PC-3 (cell line): ENCODE data around the gene CSTPP1. TPM values are rescaled to one million over a fixed set of nuclear protein-coding genes. Genes with fewer than 3 reads are reported as not detected.

Experiments
- ATAC-seq: fragments of 200-7000 bp; cut with Tn5 transposase; 2 replicates; pipeline ENCODE4 v1.9.1; 2020; ENCODE audit warnings: mild to moderate bottlenecking, moderate library complexity
- BruUV-seq: library from RNA; stranded (reverse); fragments of 400-500 nt; replicated peaks from 2 replicates; lab custom pipeline; 2021; lab: Mats Ljungman, UMichigan
- CTCF ChIA-PET: fragments of 300-600 bp; sonication (Branson Sonifier 250); formaldehyde crosslinking; loops from one replicate; lab custom pipeline; 2022; ENCODE audit warnings: antibody characterized with exemption; lab: Charles Lee
- POLR2A ChIA-PET: fragments of 300-600 bp; sonication (Branson Sonifier 250); formaldehyde crosslinking; loops from one replicate; lab custom pipeline; 2022; ENCODE audit warnings: antibody characterized with exemption; ENCODE audit not compliant: unreplicated experiment; lab: Charles Lee
- DNase-seq: peaks from one replicate; pipeline ENCODE4 v3.0.0-alpha.2; 2015
- H2AFZ ChIP-seq: fragments of 300-600 bp; sonication (generic); 2 replicates; pipeline ENCODE4 v1.6.0; 2016; ENCODE audit warnings: antibody characterized with exemption, low read length
- H3F3A ChIP-seq: fragments of 300-600 bp; sonication (generic); one replicate; pipeline ENCODE4 v1.6.0; 2017; ENCODE audit warnings: antibody characterized with exemption, low read length, control low read depth, mild to moderate bottlenecking; ENCODE audit not compliant: unreplicated experiment
- H3K27ac ChIP-seq: fragments of 300-600 bp; sonication (generic); 2 replicates; pipeline ENCODE4 v1.5.1; 2016; ENCODE audit warnings: mild to moderate bottlenecking, low read length
- H3K27me3 ChIP-seq: fragments of 300-600 bp; sonication (generic); 2 replicates; pipeline ENCODE4 v1.6.1; 2016; ENCODE audit warnings: low read length, mixed read lengths
- H3K36me3 ChIP-seq: fragments of 300-600 bp; sonication (generic); 2 replicates; pipeline ENCODE4 v1.6.1; 2016; ENCODE audit warnings: low read depth, mixed run types, low read length, mixed read lengths
- H3K4me1 ChIP-seq: fragments of 300-600 bp; sonication (generic); 2 replicates; pipeline ENCODE4 v1.5.1; 2016; ENCODE audit warnings: low read length; ENCODE audit not compliant: insufficient read depth
- H3K4me2 ChIP-seq: fragments of 300-600 bp; sonication (generic); 2 replicates; pipeline ENCODE4 v1.6.0; 2016; ENCODE audit warnings: low read length
- H3K4me3 ChIP-seq: fragments of 300-600 bp; sonication (generic); 2 replicates; pipeline ENCODE4 v1.5.1; 2016; ENCODE audit warnings: mild to moderate bottlenecking, low read length, mixed read lengths
- H3K79me2 ChIP-seq: fragments of 300-600 bp; sonication (generic); 2 replicates; pipeline ENCODE4 v1.6.1; 2017; ENCODE audit warnings: low read length, mixed read lengths
- H3K9ac ChIP-seq: fragments of 300-600 bp; sonication (generic); 2 replicates; pipeline ENCODE4 v1.6.0; 2016; ENCODE audit warnings: mild to moderate bottlenecking, low read length
- H3K9me2 ChIP-seq: fragments of 300-600 bp; sonication (generic); replicated peaks from 2 replicates; pipeline ENCODE4 v1.6.1; 2016; ENCODE audit warnings: mixed run types, low read length, mixed read lengths
- H3K9me3 ChIP-seq: fragments of 300-600 bp; sonication (generic); 2 replicates; pipeline ENCODE4 v1.6.1; 2016; ENCODE audit warnings: low read length, mixed read lengths
- H4K20me1 ChIP-seq: fragments of 300-600 bp; sonication (generic); 2 replicates; pipeline ENCODE4 v1.6.1; 2016; ENCODE audit warnings: low read length, mixed read lengths
- CTCF ChIP-seq: fragments of 300-600 bp; sonication (generic); conservative IDR thresholded peaks from 2 replicates; pipeline ENCODE4 v1.5.1; 2017; ENCODE audit warnings: antibody characterized with exemption, low read depth, mild to moderate bottlenecking, low read length
- EZH2 ChIP-seq: fragments of 300-600 bp; sonication (generic); IDR thresholded peaks from one replicate; pipeline ENCODE4 v1.6.1; 2017; ENCODE audit warnings: antibody characterized with exemption, mild to moderate bottlenecking, low read length; ENCODE audit not compliant: unreplicated experiment
- EZH2phosphoT487 ChIP-seq: fragments of 300-600 bp; sonication (generic); IDR thresholded peaks from 2 replicates; pipeline ENCODE4 v1.6.1; 2018; ENCODE audit warnings: mild to moderate bottlenecking, antibody characterized with exemption, low read length, borderline replicate concordance
- intact Hi-C: fragments of 100-400 bp; cut with micrococcal nuclease; formaldehyde crosslinking; loops from 2 replicates; pipeline ENCODE4 v1.9.0; 2023
- total RNA-seq: library from RNA; depleted of rRNA; stranded (reverse); fragments of >200 nt; gene quantifications from 2 replicates; pipeline ENCODE4 v1.2.3, GENCODE V29; 2014

CSTPP1 gene
- total RNA-seq, 1 experiment from 2014 or later: 21.7 TPM

DNA sequence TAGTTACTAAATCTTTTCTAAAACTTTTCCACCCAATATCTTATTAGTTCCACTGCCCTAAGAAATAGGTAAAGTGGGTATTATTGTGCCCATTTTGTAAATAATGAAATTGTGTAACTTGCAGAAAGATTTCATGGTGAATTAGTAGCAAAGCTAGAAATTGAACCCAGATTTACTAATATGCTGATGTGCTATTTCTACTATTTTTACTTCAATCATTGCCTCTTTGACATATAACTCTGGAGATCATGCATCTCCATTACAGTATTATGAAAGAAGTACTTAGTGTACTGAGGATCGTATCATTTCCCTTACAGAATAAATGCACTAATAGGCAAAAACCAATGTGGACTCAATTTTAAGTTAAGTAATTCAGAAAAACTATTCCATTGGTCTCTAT lies 119.0 kb downstream of the CSTPP1 start:
- BruUV-seq: no TSS peak
- POLR2A ChIA-PET: interaction anchor here (0.6 kb wide), 2 partner anchors 14 to 236 kb away, joined by 3 read pairs; no protein-coding TSS in a partner anchor
- CTCF ChIA-PET: no interaction called here

DNA sequence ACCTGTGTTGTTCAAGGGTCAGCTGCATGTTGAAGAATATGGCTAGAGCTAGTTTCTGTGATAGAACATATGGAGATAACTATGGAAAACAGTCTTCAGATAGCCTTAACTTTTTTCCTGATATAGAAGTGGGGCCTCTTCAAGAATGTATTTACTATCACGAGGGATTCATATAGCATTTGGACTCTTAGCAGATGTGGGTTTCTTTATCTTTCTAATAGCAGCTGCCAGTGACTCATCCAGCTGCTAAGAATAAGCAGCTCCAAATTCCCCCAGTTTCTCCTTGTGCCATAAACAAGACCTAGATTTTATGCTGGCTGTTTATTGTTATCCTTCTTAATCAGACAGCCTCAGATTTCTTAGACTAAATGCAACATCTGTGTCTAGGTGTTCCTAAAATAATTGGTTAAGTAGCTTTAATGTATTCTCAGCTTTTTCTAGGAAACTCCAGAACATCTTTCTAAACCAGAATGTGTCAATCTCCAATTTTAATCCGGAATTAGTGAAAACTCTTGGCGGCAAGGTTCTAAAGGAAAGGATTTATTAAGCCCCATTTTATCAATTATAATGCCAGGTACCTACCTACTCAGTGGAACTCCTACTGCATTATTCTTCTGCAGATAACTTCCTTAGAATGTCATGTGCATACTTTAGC lies 119.8 kb downstream of the CSTPP1 start:
- H3K4me1 ChIP-seq: no peaks in the 10 kb centered on the region; the same call in 1 of the 2 replicates
- H3K79me2 ChIP-seq: no peaks in the 10 kb centered on the region
- H3K36me3 ChIP-seq: no peaks in the 10 kb centered on the region
- CTCF ChIA-PET: interaction anchor here (0.6 kb wide), 1 partner anchor 10 kb away, joined by 3 read pairs; no protein-coding TSS in a partner anchor
- TF ChIP-seq CTCF: no peak
- H3F3A ChIP-seq: no peaks in the 10 kb centered on the region
- BruUV-seq: no TSS peak
- H2AFZ ChIP-seq: no peak overlapping the region
- no peak overlapping the region for H3K9ac ChIP-seq
- H3K4me3 ChIP-seq: no peak overlapping the region
- POLR2A ChIA-PET: interaction anchor here (0.6 kb wide), 1 partner anchor 219 kb away, joined by 3 read pairs; no protein-coding TSS in a partner anchor
- DNase-seq: no peak
- H4K20me1 ChIP-seq: no peaks in the 10 kb centered on the region
- no peak for ATAC-seq
- H3K4me2 ChIP-seq: no peak overlapping the region
- intact Hi-C loops: no loop called here
- H3K27ac ChIP-seq: no peak overlapping the region
- H3K9me3 ChIP-seq: no peaks in the 10 kb centered on the region
- H3K27me3 ChIP-seq: no peaks in the 10 kb centered on the region
- no peaks in the 10 kb centered on the region for H3K9me2 ChIP-seq

More for the DNA sequence above, 119.0 kb downstream of the CSTPP1 start:
- no peaks in the 10 kb centered on the region for H3K79me2 ChIP-seq
- no peaks in the 10 kb centered on the region for H3K36me3 ChIP-seq
- no peak overlapping the region for H3K9ac ChIP-seq
- H3K27ac ChIP-seq: no peak overlapping the region
- H3K4me3 ChIP-seq: no peak overlapping the region
- TF ChIP-seq EZH2phosphoT487 (no peak), CTCF (no peak), EZH2 (no peak)
- H3K27me3 ChIP-seq: no peaks in the 10 kb centered on the region
- intact Hi-C loops: no loop called here
- H3K9me3 ChIP-seq: no peaks in the 10 kb centered on the region
- no peaks in the 10 kb centered on the region for H3K4me1 ChIP-seq
- ATAC-seq: no peak
- no peak for DNase-seq
- H3K9me2 ChIP-seq: no peaks in the 10 kb centered on the region
- no peaks in the 10 kb centered on the region for H4K20me1 ChIP-seq
- no peak overlapping the region for H3K4me2 ChIP-seq
- no peak overlapping the region for H2AFZ ChIP-seq
- H3F3A ChIP-seq: no peaks in the 10 kb centered on the region

DNA sequence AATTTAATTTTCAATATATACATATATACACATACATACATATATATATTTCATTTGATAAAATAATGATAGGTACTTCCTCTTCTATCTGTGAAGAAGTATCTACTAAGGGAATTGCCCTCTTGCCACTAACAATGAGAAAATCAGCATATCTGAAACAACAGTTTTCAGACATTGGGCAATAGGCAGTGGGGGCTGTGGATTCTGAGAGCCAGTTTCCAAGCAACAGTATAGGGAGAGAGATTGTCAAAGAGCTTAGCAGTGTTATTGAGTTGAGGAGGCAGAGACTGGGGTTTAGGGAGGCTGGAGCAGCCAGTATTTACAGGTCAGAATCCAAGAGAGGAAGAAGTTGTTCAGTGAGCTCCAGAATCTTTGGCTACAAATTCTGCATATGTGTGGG lies 120.8 kb downstream of the CSTPP1 start:
- intact Hi-C loops: no loop called here
- CTCF ChIA-PET: no interaction called here

More for the DNA sequence above, 120.8 kb downstream of the CSTPP1 start:
- no TSS peak for BruUV-seq
- no peak overlapping the region for H3K27ac ChIP-seq
- ATAC-seq (no peak), DNase-seq (no peak)
- no peaks in the 10 kb centered on the region; the same call in 1 of the 2 replicates for H3K4me1 ChIP-seq
- H3K27me3 ChIP-seq: no peaks in the 10 kb centered on the region
- no peak overlapping the region for H3K4me3 ChIP-seq
- no peak overlapping the region for H3K4me2 ChIP-seq
- H2AFZ ChIP-seq: no peak overlapping the region
- no peaks in the 10 kb centered on the region for H3K9me2 ChIP-seq
- no peaks in the 10 kb centered on the region for H3K79me2 ChIP-seq
- no peak for TF ChIP-seq EZH2
- no peak for TF ChIP-seq CTCF
- no peak for TF ChIP-seq EZH2phosphoT487
- H4K20me1 ChIP-seq: no peaks in the 10 kb centered on the region
- POLR2A ChIA-PET: no interaction called here
- H3K36me3 ChIP-seq: no peaks in the 10 kb centered on the region
- no peak overlapping the region for H3K9ac ChIP-seq
- H3K9me3 ChIP-seq: no peaks in the 10 kb centered on the region
- H3F3A ChIP-seq: no peaks in the 10 kb centered on the region
